IPS-NIHi11 (cell line): ENCODE measurements around the gene ITPR2.

ENCODE experiments used
- DNase-seq: peaks from one replicate; pipeline ENCODE4 v3.0.0; 2012; ENCODE audit warnings: mixed read lengths, low spot score

ITPR2 gene

GRCh38 chr12:26295001-26295400 lies 538.0 kb downstream of the ITPR2 start:
- no peak for DNase-seq

- DNase-seq, result no peak
Measured at GRCh38 chr12:26293612-26294011, 539.4 kb downstream of the ITPR2 start.

- DNase-seq, result no peak
Measured at GRCh38 chr12:26292596-26292995, 540.4 kb downstream of the ITPR2 start.

GRCh38 chr12:26290565-26290964 lies 542.4 kb downstream of the ITPR2 start:
- DNase-seq, result no peak

GRCh38 chr12:26287671-26288381 lies 545.2 kb downstream of the ITPR2 start:
- no peak for DNase-seq
